K562 (cell line): ENCODE data around the gene RAP1A. TPM values are rescaled to one million over a fixed set of nuclear protein-coding genes. Genes with fewer than 3 reads are reported as not detected.

Source experiments
- BACH1 ChIP-seq: fragments of 200-800 bp; sonication (Bioruptor generic); IDR thresholded peaks from 2 replicates; pipeline ENCODE4 v1.6.1; 2016; ENCODE audit warnings: missing genetic modification characterization, missing compliant biosample characterization
- C11orf30 ChIP-seq: fragments of 450-650 bp; IDR thresholded peaks from 2 replicates; pipeline ENCODE4 v1.6.1; 2016; ENCODE audit warnings: low read depth, mild to moderate bottlenecking
- CREM ChIP-seq: IDR thresholded peaks from 2 replicates; pipeline ENCODE4 v1.6.1; 2014; ENCODE audit warnings: antibody characterized with exemption, low read depth
- DMBX1 ChIP-seq: fragments of 250-450 bp; sonication (Bioruptor Pico); IDR thresholded peaks from 2 replicates; pipeline ENCODE4 v1.8.0; 2022; ENCODE audit warnings: inconsistent platforms, mild to moderate bottlenecking, moderate library complexity, borderline replicate concordance
- EHMT2 ChIP-seq: fragments of 450-650 bp; IDR thresholded peaks from 2 replicates; pipeline ENCODE4 v1.6.1; 2018; ENCODE audit warnings: antibody characterized with exemption
- FOXJ2 ChIP-seq: fragments of 200-800 bp; sonication (Bioruptor generic); IDR thresholded peaks from 2 replicates; pipeline ENCODE4 v1.6.1; 2016; ENCODE audit warnings: missing genetic modification characterization, missing compliant biosample characterization
- GABPB1 ChIP-seq: sonication (generic); formaldehyde crosslinking; IDR thresholded peaks from 2 replicates; pipeline ENCODE4 v1.8.0; 2022; ENCODE audit warnings: mild to moderate bottlenecking, missing genetic modification reagents
- MAFG ChIP-seq: fragments of 450-650 bp; conservative IDR thresholded peaks from 2 replicates; pipeline ENCODE4 v1.6.1; 2016; ENCODE audit warnings: missing genetic modification characterization, missing compliant biosample characterization
- MAZ ChIP-seq, 2 experiments: fragments of 450-650 bp in 1 of 2; sonication (generic) in 1 of 2; formaldehyde crosslinking; IDR thresholded peaks in 1 of 2; conservative IDR thresholded peaks in 1 of 2; 2 replicates each; pipeline versions ENCODE4 v1.4.0 to v1.5.0; 2020; ENCODE audit warnings: mild to moderate bottlenecking in 1 of 2, missing genetic modification reagents in 1 of 2
- NFE2 ChIP-seq: IDR thresholded peaks from 2 replicates; pipeline ENCODE4 v1.6.1; 2014; ENCODE audit warnings: antibody characterized with exemption, low read depth
- PHB2 ChIP-seq: fragments of 450-650 bp; IDR thresholded peaks from 2 replicates; pipeline ENCODE4 v1.6.1; 2017; ENCODE audit warnings: low read depth
- PHF20 ChIP-seq: fragments of 450-650 bp; IDR thresholded peaks from 2 replicates; pipeline ENCODE4 v1.6.1; 2018; ENCODE audit not compliant: partially characterized antibody
- SETDB1 ChIP-seq: IDR thresholded peaks from one replicate; pipeline ENCODE4 v1.6.1; 2012; ENCODE audit warnings: low read length, control low read depth, inconsistent platforms
- SPI1 ChIP-seq: IDR thresholded peaks from 2 replicates; pipeline ENCODE4 v1.6.1; 2011; ENCODE audit warnings: low read depth, low read length, control low read depth, borderline replicate concordance
- SREBF2 ChIP-seq: sonication (generic); formaldehyde crosslinking; IDR thresholded peaks from 2 replicates; pipeline ENCODE4 v1.4.0; 2020; ENCODE audit warnings: mild to moderate bottlenecking, missing genetic modification reagents
- SRSF1 ChIP-seq: fragments of 200-400 bp; formaldehyde crosslinking; IDR thresholded peaks from 2 replicates; pipeline ENCODE4 v1.6.1; 2017; ENCODE audit warnings: mild to moderate bottlenecking, low read depth, low read length, moderate library complexity
- SUPT5H ChIP-seq: fragments of 450-650 bp; IDR thresholded peaks from 2 replicates; pipeline ENCODE4 v1.6.1; 2016
- TSHZ1 ChIP-seq: fragments of 250-450 bp; sonication (Bioruptor Pico); IDR thresholded peaks from 2 replicates; pipeline ENCODE4 v1.4.0; 2020; ENCODE audit warnings: mild to moderate bottlenecking, moderate library complexity
- ZC3H4 ChIP-seq: sonication (generic); formaldehyde crosslinking; IDR thresholded peaks from 2 replicates; pipeline ENCODE4 v1.9.0; 2021; ENCODE audit warnings: missing genetic modification reagents, borderline replicate concordance
- ZNF146 ChIP-seq: IDR thresholded peaks from one replicate; pipeline ENCODE4 v1.6.1; 2018; ENCODE audit warnings: missing compliant biosample characterization; ENCODE audit not compliant: unreplicated experiment
- ZNF395 ChIP-seq: fragments of 200-800 bp; sonication (Bioruptor generic); IDR thresholded peaks from 2 replicates; pipeline ENCODE4 v1.6.1; 2017; ENCODE audit warnings: missing genetic modification characterization, missing compliant biosample characterization
- ZNF589 ChIP-seq: fragments of 200-800 bp; sonication (Bioruptor generic); IDR thresholded peaks from 2 replicates; pipeline ENCODE4 v1.6.1; 2016; ENCODE audit warnings: low read depth, missing genetic modification characterization, missing compliant biosample characterization
- polyA plus RNA-seq, 8 experiments: library from polyadenylated mRNA; depleted of rRNA in 4 of 8; stranded (reverse) in 5 of 8; unstranded in 3 of 8; fragments of >200 nt; fragmentation: Nextera tagmentation in 2 of 8; fragmentation: Illumina TruSeq in 1 of 8; extraction: Ambion mirVana in 2 of 8; extraction: Trizol in 1 of 8; gene quantifications; 2 replicates each; pipeline versions ENCODE4 v1.2.1 to v1.2.3, GENCODE V29; 2011 to 2014; ENCODE audit warnings: inconsistent platforms in 1 of 8, missing spikeins in 1 of 8
- total RNA-seq, 7 experiments: library from RNA; depleted of rRNA in 6 of 7; stranded (reverse); fragments of >200 nt in 6 of 7; fragmentation: Illumina TruSeq in 2 of 7; extraction: Trizol in 2 of 7; gene quantifications; 2 replicates each; pipeline versions ENCODE4 v1.2.1 to v1.2.3, GENCODE V29; 2011 to 2021; ENCODE audit warnings: low replicate concordance in 1 of 7
- TF ChIP-seq, protein P1 (sequence below): fragments of 450-650 bp; IDR thresholded peaks from 2 replicates; pipeline ENCODE4 v1.7.0; 2016; ENCODE audit warnings: borderline replicate concordance

Gene RAP1A
- total and polyA plus RNA-seq, 9 of the 15 experiments (the other 6 are each of a cell fraction or from before 2014, with no cell fraction given), result 13.4 to 86.2 (median 32.5) TPM

DNA sequence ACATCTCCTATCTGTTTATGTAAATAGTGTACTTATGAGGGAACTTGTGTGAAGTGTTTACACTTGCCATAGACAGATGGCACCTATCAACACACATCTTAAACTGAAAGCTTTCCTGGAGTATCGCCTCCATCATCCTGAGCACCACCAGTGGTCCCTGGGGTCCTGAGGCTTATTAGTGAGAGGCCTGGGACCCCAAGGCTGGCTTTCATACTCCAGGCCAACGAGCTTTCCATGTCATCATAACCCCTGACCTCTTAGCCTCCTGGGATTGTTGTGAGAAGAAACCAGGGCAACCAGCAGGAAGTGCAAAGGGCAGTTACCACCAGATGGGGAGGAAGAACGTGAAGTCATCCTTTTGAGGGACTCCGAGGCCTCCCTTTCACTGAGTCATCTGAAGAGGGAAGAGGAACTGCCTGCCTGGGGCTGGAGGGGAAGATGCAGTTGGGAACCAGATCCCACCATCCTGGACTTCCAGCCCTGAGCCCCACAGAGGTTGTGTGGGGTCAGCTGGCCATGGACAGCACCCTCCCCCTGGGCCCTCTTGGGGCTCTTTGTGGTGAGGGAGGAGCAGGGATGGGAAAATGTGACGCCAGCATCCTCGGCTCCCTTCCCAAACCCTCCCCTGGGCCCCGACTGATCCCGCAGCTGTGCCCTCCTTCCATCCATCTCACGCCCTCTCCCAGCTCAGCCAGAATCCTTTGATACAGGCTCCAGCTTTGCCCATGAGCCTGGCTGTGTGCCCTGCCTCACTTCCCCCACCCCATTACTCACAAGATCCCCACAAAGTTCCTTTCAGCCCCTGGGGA, 113.8 kb downstream of the RAP1A start (continued):
- TF ChIP-seq ZC3H4 (no peak), GABPB1 (CRISPR knock-in tag) (peak; percentile 60), SRSF1 (no peak), ZNF146 (no peak), FOXJ2 (tag) (0 out of 2 replicates have a peak, but pooled peaks have one; percentile 59), PHB2 (no peak), MAZ (CRISPR knock-in tag; conservative IDR thresholded peaks at IDR 0.05 in 1 of 2, IDR thresholded peaks at IDR 0.05 in 1 of 2) (0 out of 4 replicates have a peak, but pooled peaks of 1 of the 2 experiments have one; percentile 21), ZNF589 (CRISPR knock-in tag) (peak; percentile 76), CREM (peak; percentile 34; the same call in 1 of the 2 replicates), MAFG (tag) (peak; percentile 63), C11orf30 (peak; percentile 53; the same call in 1 of the 2 replicates), EHMT2 (no peak), DMBX1 (CRISPR knock-in tag) (no peak), SREBF2 (no peak), SPI1 (peak; percentile 95), BACH1 (tag) (peak; percentile 66), SUPT5H (no peak), SETDB1 (no peak), NFE2 (peak; percentile 75), ZNF395 (peak; percentile 57), PHF20 (no peak), TSHZ1 (no peak)
- TF ChIP-seq, protein P1, sequence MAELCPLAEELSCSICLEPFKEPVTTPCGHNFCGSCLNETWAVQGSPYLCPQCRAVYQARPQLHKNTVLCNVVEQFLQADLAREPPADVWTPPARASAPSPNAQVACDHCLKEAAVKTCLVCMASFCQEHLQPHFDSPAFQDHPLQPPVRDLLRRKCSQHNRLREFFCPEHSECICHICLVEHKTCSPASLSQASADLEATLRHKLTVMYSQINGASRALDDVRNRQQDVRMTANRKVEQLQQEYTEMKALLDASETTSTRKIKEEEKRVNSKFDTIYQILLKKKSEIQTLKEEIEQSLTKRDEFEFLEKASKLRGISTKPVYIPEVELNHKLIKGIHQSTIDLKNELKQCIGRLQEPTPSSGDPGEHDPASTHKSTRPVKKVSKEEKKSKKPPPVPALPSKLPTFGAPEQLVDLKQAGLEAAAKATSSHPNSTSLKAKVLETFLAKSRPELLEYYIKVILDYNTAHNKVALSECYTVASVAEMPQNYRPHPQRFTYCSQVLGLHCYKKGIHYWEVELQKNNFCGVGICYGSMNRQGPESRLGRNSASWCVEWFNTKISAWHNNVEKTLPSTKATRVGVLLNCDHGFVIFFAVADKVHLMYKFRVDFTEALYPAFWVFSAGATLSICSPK, result no peak
